HCT116 (cell line): ENCODE measurements around the gene EIF3B.

Experiments
- CEBPB ChIP-seq: IDR thresholded peaks from 2 replicates; pipeline ENCODE4 v1.6.1; 2012; ENCODE audit warnings: low read depth
- EZH2 ChIP-seq: fragments of 200-600 bp; sonication (generic); IDR thresholded peaks from 2 replicates; pipeline ENCODE4 v1.6.1; 2017; ENCODE audit warnings: antibody characterized with exemption, mixed run types
- POLR2AphosphoS5 ChIP-seq: IDR thresholded peaks from 2 replicates; pipeline ENCODE4 v1.6.1; 2011; ENCODE audit warnings: mild to moderate bottlenecking, low read depth, low read length, moderate library complexity
- ZFX ChIP-seq: fragments of 450-650 bp; IDR thresholded peaks from 2 replicates; pipeline ENCODE4 v1.6.1; 2017
- ZNF274 ChIP-seq: fragments of 200-500 bp; sonication (Bioruptor generic); IDR thresholded peaks from 2 replicates; pipeline ENCODE4 v1.6.1; 2014; ENCODE audit warnings: mild to moderate bottlenecking, low read depth, low read length, inconsistent platforms
- TF ChIP-seq, protein P1 (sequence below), 3 experiments: fragments of 200-600 bp in 1 of 3; sonication (generic) in 1 of 3; IDR thresholded peaks in 2 of 3; conservative IDR thresholded peaks in 1 of 3; 2 replicates each; pipeline ENCODE4 v1.5.1; 2012 to 2017; ENCODE audit warnings: low read depth in 2 of 3, low read length in 2 of 3, antibody characterized with exemption in 1 of 3, borderline replicate concordance in 1 of 3, control low read depth in 1 of 3, mild to moderate bottlenecking in 1 of 3, mixed read lengths in 1 of 3, mixed run types in 1 of 3, moderate library complexity in 1 of 3; ENCODE audit not compliant: insufficient read depth in 1 of 3
- TF ChIP-seq, protein P2 (sequence below): IDR thresholded peaks from 2 replicates; pipeline ENCODE4 v1.6.1; 2012

DNA sequence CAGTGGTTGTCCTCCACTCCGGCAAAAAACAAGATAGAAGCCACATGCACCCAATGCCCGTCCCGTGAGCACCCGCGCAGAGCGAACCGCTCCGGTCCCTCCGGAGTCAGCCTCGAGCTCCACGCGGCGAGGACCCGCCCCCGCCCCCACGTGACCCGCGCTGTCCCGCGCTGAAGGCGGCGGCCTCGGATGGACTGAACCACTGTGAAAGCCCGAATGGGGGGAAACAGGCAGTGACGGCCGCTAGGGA, 766 bp upstream of the EIF3B start:
- TF ChIP-seq, protein P1, sequence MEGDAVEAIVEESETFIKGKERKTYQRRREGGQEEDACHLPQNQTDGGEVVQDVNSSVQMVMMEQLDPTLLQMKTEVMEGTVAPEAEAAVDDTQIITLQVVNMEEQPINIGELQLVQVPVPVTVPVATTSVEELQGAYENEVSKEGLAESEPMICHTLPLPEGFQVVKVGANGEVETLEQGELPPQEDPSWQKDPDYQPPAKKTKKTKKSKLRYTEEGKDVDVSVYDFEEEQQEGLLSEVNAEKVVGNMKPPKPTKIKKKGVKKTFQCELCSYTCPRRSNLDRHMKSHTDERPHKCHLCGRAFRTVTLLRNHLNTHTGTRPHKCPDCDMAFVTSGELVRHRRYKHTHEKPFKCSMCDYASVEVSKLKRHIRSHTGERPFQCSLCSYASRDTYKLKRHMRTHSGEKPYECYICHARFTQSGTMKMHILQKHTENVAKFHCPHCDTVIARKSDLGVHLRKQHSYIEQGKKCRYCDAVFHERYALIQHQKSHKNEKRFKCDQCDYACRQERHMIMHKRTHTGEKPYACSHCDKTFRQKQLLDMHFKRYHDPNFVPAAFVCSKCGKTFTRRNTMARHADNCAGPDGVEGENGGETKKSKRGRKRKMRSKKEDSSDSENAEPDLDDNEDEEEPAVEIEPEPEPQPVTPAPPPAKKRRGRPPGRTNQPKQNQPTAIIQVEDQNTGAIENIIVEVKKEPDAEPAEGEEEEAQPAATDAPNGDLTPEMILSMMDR (IDR thresholded peaks at IDR 0.05 in 2 of 3, conservative IDR thresholded peaks at IDR 0.05 in 1 of 3; ENCODE audit: borderline replicate concordance in 1 of 3, insufficient read depth in 1 of 3, low read depth in 2 of 3, low read length in 2 of 3): no peak
- TF ChIP-seq, protein P2, sequence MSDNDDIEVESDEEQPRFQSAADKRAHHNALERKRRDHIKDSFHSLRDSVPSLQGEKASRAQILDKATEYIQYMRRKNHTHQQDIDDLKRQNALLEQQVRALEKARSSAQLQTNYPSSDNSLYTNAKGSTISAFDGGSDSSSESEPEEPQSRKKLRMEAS: no peak
- no peak for TF ChIP-seq CEBPB
- no peak for TF ChIP-seq ZNF274
- no peak for TF ChIP-seq ZFX
- TF ChIP-seq POLR2AphosphoS5: peak; percentile 91
- TF ChIP-seq EZH2: no peak
